Natural killer cell (primary cell): ENCODE results near the gene WDR18. TPM values are rescaled to one million over a fixed set of nuclear protein-coding genes. Genes with fewer than 3 reads are reported as not detected.

ENCODE experiments used
- ATAC-seq, 3 donors: fragments of 150-1000 bp in 2 of 3; fragments of 200-7000 bp in 1 of 3; cut with Tn5 transposase; 1 replicate in 1 of 3; 2 replicates in 2 of 3; pipeline ENCODE4 v1.10.0; 2021; ENCODE audit warnings: mild to moderate bottlenecking in 2 of 3, moderate library complexity in 2 of 3
- DNase-seq, 2 donors: peaks; one replicate each; pipeline versions ENCODE4 v3.0.0 to v3.0.0-alpha.2; 2013 to 2021; ENCODE audit warnings: mixed read lengths in 1 of 2
- H3K27ac ChIP-seq: one replicate; pipeline ENCODE4 v1.5.1; 2013; ENCODE audit warnings: mild to moderate bottlenecking, low read length
- H3K27me3 ChIP-seq: one replicate; pipeline ENCODE4 v1.6.1; 2013; ENCODE audit warnings: low read length; ENCODE audit not compliant: control insufficient read depth, insufficient read depth
- H3K36me3 ChIP-seq: one replicate; pipeline ENCODE4 v1.6.1; 2013; ENCODE audit warnings: low read length; ENCODE audit not compliant: control insufficient read depth, insufficient read depth
- H3K4me1 ChIP-seq: one replicate; pipeline ENCODE4 v1.6.1; 2013; ENCODE audit warnings: low read length; ENCODE audit not compliant: control insufficient read depth, insufficient read depth
- H3K4me3 ChIP-seq: one replicate; pipeline ENCODE4 v1.5.1; 2013; ENCODE audit warnings: low read length
- H3K9me3 ChIP-seq: one replicate; pipeline ENCODE4 v1.6.1; 2013; ENCODE audit warnings: low read length; ENCODE audit not compliant: control insufficient read depth, insufficient read depth
- H3K27ac Mint-ChIP-seq, 2 donors: one replicate each; pipeline ENCODE4 v1.8.0; 2022; ENCODE audit warnings: mild to moderate bottlenecking in 2 of 2, mixed read lengths in 2 of 2, moderate library complexity in 1 of 2
- H3K27me3 Mint-ChIP-seq, 2 donors: one replicate each; pipeline ENCODE4 v1.8.0; 2022; ENCODE audit warnings: low read depth in 2 of 2, mixed read lengths in 2 of 2
- H3K36me3 Mint-ChIP-seq: one replicate; pipeline ENCODE4 v1.8.0; 2022; ENCODE audit warnings: mixed read lengths
- H3K4me1 Mint-ChIP-seq, 2 donors: one replicate each; pipeline ENCODE4 v1.8.0; 2022; ENCODE audit warnings: mixed read lengths in 2 of 2
- H3K4me3 Mint-ChIP-seq: one replicate; pipeline ENCODE4 v1.8.0; 2022; ENCODE audit warnings: mild to moderate bottlenecking, moderate library complexity, mixed read lengths
- H3K9me3 Mint-ChIP-seq, 2 donors: one replicate each; pipeline ENCODE4 v1.8.0; 2022; ENCODE audit warnings: mixed read lengths in 2 of 2
- WGBS: methylation state at CpG from one replicate; pipeline ENCODE4 v1.1.7; 2013; ENCODE audit warnings: missing lambda C conversion rate; ENCODE audit not compliant: insufficient coverage; 5-methylcytosine and 5-hydroxymethylcytosine counted together
- intact Hi-C: fragments of 100-400 bp; cut with micrococcal nuclease; formaldehyde crosslinking; loops from one replicate; pipeline ENCODE4 v1.14.2; 2022
- total RNA-seq, 4 donors: library from RNA; stranded (reverse); fragments of 120-200 nt in 1 of 4; gene quantifications; one replicate each; pipeline versions ENCODE4 v1.2.3 to v1.2.4, GENCODE V29; 2013 to 2022
- TF ChIP-seq, protein P1 (sequence below): fragments of 200-600 bp; IDR thresholded peaks from one replicate; pipeline ENCODE4 v1.8.0; 2022; ENCODE audit warnings: antibody characterized with exemption

Gene WDR18
- total RNA-seq, 3 donors from 2014 or later (not counting 1 experiment from before 2014, with no cell fraction given) = 17.5 to 25.4 (median 22.7) TPM

DNA sequence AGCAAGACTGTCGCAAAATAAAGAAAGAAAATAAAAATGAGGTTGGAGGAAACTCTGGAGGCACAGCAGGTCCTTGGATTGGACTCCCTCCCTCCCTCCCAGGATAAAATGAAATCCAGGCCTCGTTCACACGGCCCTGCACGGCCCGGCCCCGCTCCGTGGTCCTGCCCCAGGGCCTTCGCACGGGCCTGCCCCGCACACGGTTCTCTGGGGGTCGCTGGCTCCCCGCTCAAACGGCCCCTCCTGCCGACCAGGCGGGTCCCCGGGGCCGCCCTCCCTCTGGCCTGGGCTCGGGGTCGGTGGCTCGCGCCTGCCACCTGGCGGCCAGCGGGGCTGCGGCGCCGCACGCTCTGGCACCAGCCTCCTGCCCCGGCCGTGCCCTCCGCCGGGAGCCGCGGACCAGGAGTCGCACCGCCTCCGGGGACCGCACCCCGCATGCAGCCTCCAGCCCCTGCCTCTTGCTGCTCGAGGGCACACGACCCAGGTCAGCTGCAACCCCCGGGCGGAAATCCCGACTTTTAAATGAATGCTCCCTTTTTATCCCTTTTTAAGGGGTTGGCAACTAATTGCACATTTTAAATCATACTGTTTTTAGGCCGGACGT, 1.5 kb upstream of the WDR18 start:
- WGBS = under 1% methylated on average over 45 of the region's 46 CpGs

DNA sequence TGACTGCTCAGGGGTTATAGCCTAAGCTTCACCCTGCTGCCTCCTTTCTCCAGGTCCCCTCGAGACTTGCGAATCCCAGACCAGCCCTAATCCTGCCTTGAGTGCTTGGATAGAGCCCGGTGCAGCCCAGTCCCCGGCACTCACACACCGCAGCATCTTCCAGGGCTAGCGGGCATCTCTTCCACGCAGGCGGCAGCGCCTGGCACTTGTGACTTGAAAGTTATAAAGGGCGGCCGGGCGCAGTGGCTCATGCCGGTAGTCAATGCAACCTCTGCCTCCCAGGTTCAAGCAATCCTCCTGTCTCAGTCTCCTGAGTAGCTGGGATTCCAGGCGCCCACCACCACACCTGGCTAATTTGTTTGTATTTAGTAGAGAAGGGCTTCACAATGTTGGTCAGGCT, 1.9 kb downstream of the WDR18 start:
- H3K27me3 ChIP-seq = no peaks in the 10 kb centered on the region
- no peak overlapping the region for H3K4me3 ChIP-seq
- no peaks in the 10 kb centered on the region for H3K9me3 Mint-ChIP-seq
- H3K9me3 ChIP-seq = no peaks in the 10 kb centered on the region
- TF ChIP-seq, protein P1, sequence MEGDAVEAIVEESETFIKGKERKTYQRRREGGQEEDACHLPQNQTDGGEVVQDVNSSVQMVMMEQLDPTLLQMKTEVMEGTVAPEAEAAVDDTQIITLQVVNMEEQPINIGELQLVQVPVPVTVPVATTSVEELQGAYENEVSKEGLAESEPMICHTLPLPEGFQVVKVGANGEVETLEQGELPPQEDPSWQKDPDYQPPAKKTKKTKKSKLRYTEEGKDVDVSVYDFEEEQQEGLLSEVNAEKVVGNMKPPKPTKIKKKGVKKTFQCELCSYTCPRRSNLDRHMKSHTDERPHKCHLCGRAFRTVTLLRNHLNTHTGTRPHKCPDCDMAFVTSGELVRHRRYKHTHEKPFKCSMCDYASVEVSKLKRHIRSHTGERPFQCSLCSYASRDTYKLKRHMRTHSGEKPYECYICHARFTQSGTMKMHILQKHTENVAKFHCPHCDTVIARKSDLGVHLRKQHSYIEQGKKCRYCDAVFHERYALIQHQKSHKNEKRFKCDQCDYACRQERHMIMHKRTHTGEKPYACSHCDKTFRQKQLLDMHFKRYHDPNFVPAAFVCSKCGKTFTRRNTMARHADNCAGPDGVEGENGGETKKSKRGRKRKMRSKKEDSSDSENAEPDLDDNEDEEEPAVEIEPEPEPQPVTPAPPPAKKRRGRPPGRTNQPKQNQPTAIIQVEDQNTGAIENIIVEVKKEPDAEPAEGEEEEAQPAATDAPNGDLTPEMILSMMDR = no peak
- no peak for ATAC-seq
- H3K36me3 Mint-ChIP-seq = no peaks in the 10 kb centered on the region
- DNase-seq = no peak
- H3K4me3 Mint-ChIP-seq = no peak overlapping the region
- WGBS = 97% methylated on average over 14 of the region's 14 CpGs
- intact Hi-C loops = loop anchor here (10.0 kb wide), 1 partner anchor 211 kb away; no protein-coding TSS in a partner anchor
- no peaks in the 10 kb centered on the region for H3K27me3 Mint-ChIP-seq
- H3K4me1 Mint-ChIP-seq = peaks cover 13 to 22% of the 10 kb centered on the region in 2 donors
- no peak overlapping the region for H3K27ac Mint-ChIP-seq
- H3K27ac ChIP-seq = no peak overlapping the region
- H3K4me1 ChIP-seq = peaks cover 44% of the 10 kb centered on the region
- H3K36me3 ChIP-seq = peaks cover 13% of the 10 kb centered on the region

More for the DNA sequence above, 1.5 kb upstream of the WDR18 start:
- Mint-ChIP-seq H3K27ac (peak overlapping the region in 1 of 2 donors; percentile 24), H3K4me1 (peaks cover 13% of the 10 kb centered on the region in 2 donors), H3K9me3 (no peaks in the 10 kb centered on the region), H3K4me3 (no peak overlapping the region), H3K27me3 (no peaks in the 10 kb centered on the region), H3K36me3 (no peaks in the 10 kb centered on the region)
- Histone ChIP-seq H3K27ac (no peak overlapping the region), H3K27me3 (no peaks in the 10 kb centered on the region), H3K4me1 (peaks cover 28% of the 10 kb centered on the region), H3K9me3 (no peaks in the 10 kb centered on the region), H3K36me3 (peaks cover 10% of the 10 kb centered on the region), H3K4me3 (no peak overlapping the region)
- TF ChIP-seq, protein P1 = peak; percentile 90
- intact Hi-C loops = loop anchor here (1.0 to 10.0 kb wide), 4 partner anchors 57 to 208 kb away; no protein-coding TSS in a partner anchor
- DNase-seq (peak; percentile 84 to 87), ATAC-seq (peak; percentile 76 to 88 (median 77))

DNA sequence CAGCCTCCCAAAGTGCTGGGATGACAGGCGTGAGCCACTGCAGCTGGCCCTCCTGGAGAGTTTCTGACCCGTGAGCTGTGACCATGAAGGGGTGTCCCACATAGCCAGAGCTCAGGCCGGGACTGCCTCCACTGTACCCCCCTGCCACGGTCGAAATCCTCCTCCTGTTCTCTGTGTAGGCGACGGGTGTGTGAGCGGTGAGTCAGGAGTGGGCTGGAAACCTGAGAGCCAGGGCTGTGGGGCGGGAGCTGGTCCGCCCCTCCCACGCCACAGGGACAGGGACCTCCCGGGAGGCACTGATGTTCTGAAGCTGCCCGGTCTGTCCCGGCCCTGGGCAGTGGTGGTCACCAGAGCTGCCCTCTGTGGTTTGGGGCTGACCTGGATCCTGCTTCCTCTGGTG, 3.9 kb downstream of the WDR18 start:
- Mint-ChIP-seq H3K36me3 (no peaks in the 10 kb centered on the region), H3K4me3 (no peak overlapping the region), H3K27ac (no peak overlapping the region), H3K27me3 (no peaks in the 10 kb centered on the region), H3K4me1 (peaks cover 13 to 22% of the 10 kb centered on the region in 2 donors), H3K9me3 (no peaks in the 10 kb centered on the region)
- DNase-seq (no peak), ATAC-seq (no peak)
- H3K4me3 ChIP-seq = no peak overlapping the region
- intact Hi-C loops = loop anchor here (10.0 kb wide), 1 partner anchor 213 kb away; no protein-coding TSS in a partner anchor
- peaks cover 16% of the 10 kb centered on the region for H3K36me3 ChIP-seq
- no peaks in the 10 kb centered on the region for H3K9me3 ChIP-seq
- TF ChIP-seq, protein P1 = no peak
- no peak overlapping the region for H3K27ac ChIP-seq
- no peaks in the 10 kb centered on the region for H3K27me3 ChIP-seq
- WGBS = 81% methylated on average over 14 of the region's 14 CpGs
- peaks cover 35% of the 10 kb centered on the region for H3K4me1 ChIP-seq
